Activated CD8-positive, alpha-beta memory T cell treated with anti-CD3 and anti-CD28 coated beads, Interleukin-2, amount 50 U/mL, for 1 hour (primary cell): Measurements from ENCODE around the gene NOTCH1.

ENCODE experiments used
- DNase-seq: peaks from one replicate; pipeline ENCODE4 v3.0.0-alpha.2; 2020; ENCODE audit errors: extremely low read depth

NOTCH1 gene

DNA sequence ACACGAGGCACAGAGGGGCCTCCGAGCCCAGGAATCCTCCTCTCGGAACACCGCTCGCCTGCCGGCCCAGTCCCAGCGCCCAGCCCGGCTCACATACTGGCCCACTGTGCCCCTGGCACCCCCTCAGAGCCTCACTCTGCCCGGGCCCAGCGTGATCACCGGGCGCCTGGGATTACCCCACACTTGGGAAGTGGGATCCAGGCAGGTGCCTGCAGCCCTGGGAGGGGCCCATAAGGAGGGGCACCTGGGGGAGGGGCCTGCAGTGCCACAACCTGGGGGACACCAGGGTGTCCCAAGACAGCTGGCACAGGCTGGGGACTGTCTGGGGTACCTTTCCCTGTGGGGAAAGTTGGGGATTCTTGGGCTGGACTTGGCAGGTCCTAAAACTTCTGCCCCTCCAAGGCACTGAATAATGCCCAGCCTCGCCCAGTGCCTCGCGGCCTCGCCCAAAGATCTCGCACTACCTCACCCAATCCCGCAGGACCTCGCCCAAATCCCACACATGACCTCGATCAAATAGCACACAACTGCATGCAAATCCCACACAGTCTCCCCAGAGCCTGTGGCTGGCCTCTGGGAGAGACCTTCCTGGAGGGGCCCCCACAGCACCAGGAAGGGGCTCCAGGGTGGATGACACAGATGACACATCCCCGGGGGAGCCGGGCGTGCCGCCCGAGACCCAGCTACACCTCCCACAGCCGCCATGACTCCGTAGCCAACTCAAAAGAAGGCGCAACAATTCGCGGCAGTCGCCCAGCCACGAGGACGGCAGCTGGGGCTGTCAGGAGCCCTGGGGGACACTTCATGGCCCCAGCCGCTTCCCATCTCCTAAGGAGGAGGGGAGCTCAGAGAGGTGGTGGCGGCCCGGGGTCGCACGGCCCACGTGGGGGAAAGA lies 13.7 kb downstream of the NOTCH1 start:
- DNase-seq, result no peak

DNA sequence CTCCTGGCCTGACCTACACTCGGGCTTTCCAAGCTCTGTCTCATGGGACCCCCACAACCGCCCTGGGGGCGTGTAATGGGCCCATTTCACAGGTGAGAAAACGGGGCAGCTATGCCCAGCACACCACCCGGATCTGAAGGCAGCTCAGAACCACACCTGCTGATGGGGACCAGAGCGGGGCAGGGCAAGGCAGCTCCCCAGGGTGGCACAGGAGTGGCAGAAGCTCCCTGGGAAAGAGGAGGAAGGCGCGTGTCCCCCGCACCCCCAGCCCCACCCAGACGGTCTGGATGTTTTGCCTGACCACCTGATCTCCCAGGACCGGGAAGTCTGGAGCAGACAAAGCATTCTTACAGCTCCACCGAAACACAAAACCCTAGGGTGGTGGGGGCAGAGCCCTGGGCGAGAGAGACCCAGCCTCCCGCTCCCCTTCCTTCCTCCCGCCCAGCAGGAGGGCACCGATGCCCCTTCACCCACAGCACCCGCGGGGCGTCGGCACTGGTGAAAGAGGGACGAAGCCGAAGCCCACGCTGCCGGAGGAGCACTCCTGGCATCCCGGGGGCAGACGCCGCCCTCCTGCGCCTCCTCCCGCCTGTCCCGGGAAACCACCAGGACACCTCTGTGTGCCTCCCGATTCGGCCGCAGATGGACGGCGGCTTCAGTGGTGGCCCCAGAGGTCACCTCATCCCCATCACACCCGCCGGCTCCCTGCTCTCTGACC lies 14.5 kb downstream of the NOTCH1 start:
- DNase-seq, result no peak

DNA sequence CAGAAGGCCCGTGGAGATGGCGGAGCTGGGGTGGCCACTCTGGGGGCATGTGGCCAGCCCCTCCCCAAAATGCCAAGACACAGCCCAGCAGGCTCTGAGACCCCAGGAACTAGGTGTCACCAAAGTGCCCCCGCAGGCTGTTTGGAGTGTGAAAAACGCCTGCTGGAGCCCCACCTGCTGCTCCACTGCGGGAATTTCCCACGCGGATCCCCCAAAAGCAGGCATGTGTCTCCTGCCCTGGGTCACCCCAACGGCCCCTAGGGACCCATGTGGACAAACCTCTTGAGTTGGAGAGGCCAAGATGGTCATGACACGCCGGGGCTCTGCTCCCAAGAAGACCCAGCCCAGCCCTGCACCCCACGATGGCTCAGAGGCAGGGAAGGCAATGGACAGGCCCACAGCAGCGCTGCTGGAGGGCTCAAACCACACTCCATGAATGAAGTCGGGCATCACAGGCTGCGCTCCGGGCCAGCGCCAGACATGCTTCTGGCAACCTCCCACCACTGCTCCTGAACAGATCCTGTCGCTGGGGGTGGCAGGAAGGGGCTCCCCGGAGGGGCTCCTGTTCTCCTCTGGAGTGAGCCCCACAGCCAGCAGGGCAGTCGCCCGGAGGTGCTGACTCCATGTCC lies 15.3 kb downstream of the NOTCH1 start:
- no peak for DNase-seq

DNA sequence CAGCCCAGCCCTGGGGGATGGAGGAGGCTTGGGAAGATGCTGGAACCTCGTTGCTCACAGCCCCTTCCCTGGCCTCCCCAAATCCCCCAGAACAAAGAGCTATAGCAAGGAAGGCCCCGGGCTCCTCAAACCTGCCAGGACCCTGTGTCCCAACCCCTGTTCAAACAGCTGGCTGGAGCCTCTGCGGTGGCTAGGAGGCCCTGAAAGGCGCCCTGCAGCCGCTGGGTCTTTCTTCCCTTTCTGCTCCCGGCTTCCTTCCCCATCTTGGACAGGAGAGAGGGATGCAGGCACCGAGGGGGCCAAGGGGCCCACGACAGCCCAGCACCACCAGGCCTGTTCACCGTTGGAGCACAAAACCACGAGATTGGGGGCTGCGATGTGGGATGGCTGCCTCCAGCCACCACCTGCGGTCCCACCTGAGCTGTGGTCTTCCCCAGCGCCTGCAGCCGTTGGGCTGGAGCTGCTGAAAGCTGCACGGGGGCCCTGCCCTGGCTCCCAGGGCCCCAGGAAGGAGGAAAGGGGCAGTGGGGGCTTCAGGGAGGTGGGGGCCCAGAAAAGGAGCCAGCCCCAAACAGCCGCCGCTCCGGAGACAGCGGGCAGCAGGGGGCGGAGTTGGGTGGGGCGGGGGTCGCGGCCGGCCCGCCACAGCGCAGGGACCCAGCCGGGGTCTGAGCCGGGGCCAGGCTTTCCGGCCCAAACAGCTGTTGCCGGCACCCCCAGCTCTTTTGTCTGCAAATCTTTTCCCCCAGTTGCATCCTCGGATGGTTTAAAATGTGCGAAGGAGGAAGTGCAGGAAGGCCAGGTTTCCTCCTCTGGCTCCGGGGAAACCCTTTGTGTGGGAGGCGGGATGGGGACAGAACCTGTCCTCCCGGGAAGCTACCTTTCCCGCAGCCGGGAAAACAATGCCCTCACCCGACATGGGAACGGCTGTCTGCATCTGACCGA lies 16.1 kb downstream of the NOTCH1 start:
- no peak for DNase-seq

DNA sequence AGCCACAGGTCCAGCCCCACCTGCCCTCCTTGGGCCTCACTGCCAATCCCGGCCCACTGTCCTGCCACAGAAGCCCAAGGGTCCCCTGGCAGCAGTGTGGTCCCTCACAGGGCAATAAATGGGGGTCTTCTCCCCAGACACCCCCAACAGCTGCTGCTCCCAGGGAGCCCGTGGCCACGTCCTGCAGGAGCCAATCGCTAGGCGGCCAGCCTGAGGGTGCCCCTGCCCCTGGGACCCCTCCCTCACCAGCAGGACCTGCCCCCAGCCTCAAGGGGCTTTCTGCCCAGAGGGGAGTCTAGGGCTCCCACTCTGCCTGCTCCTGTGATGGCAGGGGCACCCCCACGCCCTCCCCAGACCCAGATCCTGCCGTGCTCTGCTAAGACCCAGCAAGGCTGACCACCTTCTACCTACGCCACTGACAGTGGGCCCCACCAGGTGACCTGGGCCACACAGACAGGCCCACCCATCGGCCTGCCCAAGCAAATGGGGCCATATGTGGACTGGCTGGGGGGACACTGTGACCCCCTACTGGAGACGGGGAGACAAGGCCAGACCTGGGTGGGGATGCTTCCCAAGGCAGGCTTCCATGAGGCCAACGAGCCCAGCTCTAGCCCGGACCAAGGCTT lies 17.0 kb downstream of the NOTCH1 start:
- DNase-seq, result no peak

- DNase-seq, result no peak
These were observed 17.8 kb downstream of the NOTCH1 start for GRCh38 chr9:136527721-136528710.

GRCh38 chr9:136527131-136527530 lies 18.7 kb downstream of the NOTCH1 start:
- no peak for DNase-seq

DNA sequence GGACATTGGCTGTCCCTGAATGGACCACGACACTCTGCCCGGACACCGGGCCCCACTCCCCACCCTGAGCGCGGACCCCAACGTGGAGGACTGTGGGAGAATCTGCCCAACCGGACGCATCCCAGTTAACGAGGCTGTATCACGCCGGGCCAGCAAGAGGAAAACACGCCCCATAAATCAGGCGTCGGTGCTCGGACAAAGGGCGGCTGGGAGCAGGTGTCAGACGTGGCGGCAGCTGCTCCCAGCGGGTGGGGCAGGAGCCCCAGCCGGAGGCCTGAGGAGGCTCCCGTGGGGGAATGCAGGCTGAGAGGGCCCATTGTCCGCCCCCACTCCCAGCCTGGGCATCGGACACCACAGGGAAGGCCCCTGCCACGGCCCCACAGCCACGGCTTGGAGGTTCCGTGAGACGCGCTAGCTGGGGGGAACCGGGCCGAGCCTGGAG lies 19.2 kb downstream of the NOTCH1 start:
- no peak for DNase-seq

DNA sequence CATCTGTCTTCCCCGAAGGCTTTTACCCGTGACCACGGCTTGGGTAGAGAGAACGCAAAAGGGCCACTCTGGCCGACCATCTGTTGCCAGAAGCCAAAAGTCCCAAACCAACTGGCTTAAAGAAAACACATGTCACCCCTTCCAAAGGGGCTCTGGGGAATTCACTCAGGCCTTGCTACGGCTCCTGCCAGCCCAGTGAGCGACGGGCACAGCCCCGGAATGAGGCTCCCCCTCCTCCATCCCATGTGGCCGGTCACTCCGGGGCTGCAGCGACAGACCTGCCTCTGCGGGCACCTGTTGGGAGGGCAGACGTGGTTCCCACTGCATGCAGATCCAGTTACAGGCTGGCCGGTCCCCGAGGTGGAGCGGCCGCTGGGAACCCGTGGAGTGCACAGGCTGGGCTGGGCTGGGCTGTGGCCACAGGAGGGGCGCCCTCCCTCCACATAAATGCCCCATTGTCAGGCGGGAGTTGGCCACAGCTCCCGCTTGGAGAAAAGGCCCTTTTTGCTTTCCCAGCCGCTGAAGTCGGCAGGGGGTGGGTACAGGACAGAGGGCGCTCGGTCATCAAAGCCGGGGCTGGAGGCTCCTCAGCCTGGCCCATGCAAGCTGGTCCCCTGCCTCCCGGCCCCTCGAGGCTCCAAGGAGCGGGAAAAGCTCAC lies 19.9 kb downstream of the NOTCH1 start:
- no peak for DNase-seq

- DNase-seq, result no peak
These were observed 20.6 kb downstream of the NOTCH1 start for GRCh38 chr9:136525207-136525606.

DNA sequence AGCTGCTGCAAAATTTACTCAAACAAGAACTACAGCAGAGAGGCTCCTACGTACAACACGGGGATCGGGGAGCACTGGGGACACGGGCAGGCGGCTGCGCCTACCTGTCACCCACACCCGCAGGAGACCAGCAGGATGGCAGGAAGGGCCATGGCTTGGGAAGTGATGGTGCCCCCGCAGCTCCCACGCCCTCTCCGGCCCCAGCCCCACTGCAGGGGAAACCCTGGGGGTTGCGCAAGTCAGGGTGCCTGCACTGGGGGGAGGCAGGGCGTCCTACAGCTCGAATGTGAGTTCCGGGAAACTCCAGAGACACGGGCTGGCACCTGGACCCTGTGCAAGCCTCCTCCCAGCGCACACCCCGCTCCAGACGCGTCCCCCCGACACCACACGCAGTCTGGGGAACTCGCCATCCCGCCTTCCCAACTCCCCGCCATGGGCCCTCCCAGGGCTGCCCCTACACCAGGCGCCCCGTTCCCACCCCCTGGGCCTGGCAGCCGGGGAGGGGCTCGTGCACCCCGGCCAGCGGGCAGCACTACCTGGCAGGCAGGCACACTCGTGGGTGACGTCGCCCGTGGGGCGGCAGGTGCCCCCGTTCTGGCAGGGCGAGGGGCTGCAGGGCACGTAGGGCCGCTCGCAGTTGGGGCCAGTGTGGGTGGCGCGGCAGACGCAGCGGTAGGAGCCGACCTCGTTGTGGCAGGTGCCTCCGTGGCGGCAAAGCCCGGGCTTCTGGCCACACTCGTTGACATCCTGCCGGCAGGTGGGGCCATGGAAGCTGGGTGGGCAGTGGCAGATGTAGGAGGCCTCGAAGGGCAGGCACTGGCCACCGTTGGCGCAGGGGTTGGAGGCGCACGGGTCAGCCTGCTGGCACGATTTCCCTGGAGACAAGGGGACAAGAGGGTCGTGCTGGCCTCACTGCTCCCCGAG lies 23.3 kb downstream of the NOTCH1 start:
- DNase-seq, result no peak

GRCh38 chr9:136521537-136521936 lies 24.3 kb downstream of the NOTCH1 start:
- no peak for DNase-seq

DNA sequence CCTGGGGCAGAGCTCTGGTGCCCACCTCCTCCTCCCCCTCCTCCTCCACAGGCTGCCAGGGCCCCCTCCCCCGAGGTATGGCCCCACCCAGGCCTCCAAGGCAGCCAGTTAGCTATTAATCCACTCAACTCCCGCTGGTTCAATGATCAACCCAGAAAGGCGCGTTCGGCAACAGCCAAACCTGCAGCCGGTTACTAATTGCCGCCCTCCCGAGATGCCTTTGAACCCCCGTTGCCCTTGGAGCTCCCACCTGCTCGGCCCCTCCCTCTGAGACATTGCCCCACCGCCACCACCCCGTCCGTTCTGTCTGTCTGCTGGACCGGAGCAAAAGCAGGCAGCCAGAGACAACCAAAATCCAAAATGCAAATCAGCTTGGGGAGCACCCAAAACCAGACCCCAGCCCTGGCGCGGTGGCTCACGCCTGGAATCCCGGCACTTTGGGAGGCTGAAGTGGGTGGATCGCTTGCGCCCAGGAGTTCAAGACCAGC lies 25.8 kb downstream of the NOTCH1 start:
- DNase-seq, result no peak

- DNase-seq, result no peak
These were observed 26.4 kb downstream of the NOTCH1 start for GRCh38 chr9:136519263-136520052.

GRCh38 chr9:136518623-136519022 lies 27.2 kb downstream of the NOTCH1 start:
- no peak for DNase-seq

DNA sequence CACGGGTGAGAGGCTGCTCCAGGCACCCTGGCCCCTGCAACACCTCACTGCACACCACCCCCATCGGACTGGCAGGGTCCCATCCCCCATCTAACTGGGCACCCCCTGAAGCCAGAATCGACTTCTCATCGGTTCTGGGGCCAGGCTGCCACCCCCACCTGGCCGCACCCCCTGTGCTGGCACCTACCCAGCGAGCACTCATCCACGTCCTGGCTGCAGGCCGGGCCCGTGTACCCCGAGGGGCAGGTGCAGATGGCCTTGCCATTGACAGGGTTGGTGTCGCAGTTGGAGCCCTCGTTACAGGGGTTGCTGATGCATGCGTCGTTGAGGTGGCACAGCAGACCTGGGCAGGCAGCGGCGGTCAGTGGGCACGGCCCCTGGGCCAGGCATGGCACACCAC lies 27.9 kb downstream of the NOTCH1 start:
- DNase-seq, result no peak
